Right lobe of liver (tissue), 4 donors: ENCODE data around the gene AHNAK.

ENCODE experiments used
- CTCF ChIP-seq, 4 donors: fragments of 200-600 bp in 3 of 4; fragments of 450-650 bp in 1 of 4; IDR thresholded peaks; one replicate each; pipeline versions ENCODE4 v1.5.1 to v1.8.0; 2016 to 2022; ENCODE audit warnings: antibody characterized with exemption in 4 of 4, mild to moderate bottlenecking in 2 of 4
- POLR2A ChIP-seq: fragments of 450-650 bp; IDR thresholded peaks from one replicate; pipeline ENCODE4 v1.6.1; 2017; ENCODE audit warnings: antibody characterized with exemption, mild to moderate bottlenecking
- donor health status: DM: no; HTN: no; CAD: no.
- donor health status: DM: no; HTN: no; CAD: no.
- donor health status: DM: no; HTN: yes; CAD: no.

- TF ChIP-seq CTCF (IDR thresholded peaks at IDR 0.05) = no peak
- no peak for TF ChIP-seq POLR2A
Measured at GRCh38 chr11:62410972-62411371, 135.6 kb downstream of the AHNAK start.
